ENCODE results near the gene ADAMTS2. TPM values are rescaled to one million over a fixed set of nuclear protein-coding genes. Genes with fewer than 3 reads are reported as not detected.

The ADAMTS2 gene
- total RNA-seq, 6 experiments from 2014 or later, result 31.5 to 38.4 (median 34.1) TPM

GRCh38 chr5:179339996-179340395 is 5.3 kb downstream of the ADAMTS2 start:
- peaks cover 3% of the 10 kb centered on the region for H3K27me3 Mint-ChIP-seq (ENCODE audit: insufficient read depth)
- H3K9me3 Mint-ChIP-seq, result no peaks in the 10 kb centered on the region
- DNase-seq, result no peak
- no peak overlapping the region for H3K27ac Mint-ChIP-seq
- H3K36me3 Mint-ChIP-seq (ENCODE audit: low read depth), result peaks cover 7% of the 10 kb centered on the region; the same call in 1 of the 2 replicates
- H3K4me1 Mint-ChIP-seq (ENCODE audit: low read depth), result peaks cover 25% of the 10 kb centered on the region
- no peak for TF ChIP-seq CTCF (IDR thresholded peaks at IDR 0.05)
- no peak overlapping the region for H3K4me3 Mint-ChIP-seq

GRCh38 chr5:179339081-179339480 is 6.2 kb downstream of the ADAMTS2 start:
- no peak for DNase-seq
- H3K4me1 Mint-ChIP-seq (ENCODE audit: low read depth), result peaks cover 25% of the 10 kb centered on the region
- H3K27ac Mint-ChIP-seq, result no peak overlapping the region
- H3K9me3 Mint-ChIP-seq, result no peaks in the 10 kb centered on the region
- H3K27me3 Mint-ChIP-seq (ENCODE audit: insufficient read depth), result peaks cover 3% of the 10 kb centered on the region
- H3K36me3 Mint-ChIP-seq (ENCODE audit: low read depth), result peaks cover 7% of the 10 kb centered on the region; the same call in 1 of the 2 replicates
- no peak for TF ChIP-seq CTCF (IDR thresholded peaks at IDR 0.05)
- H3K4me3 Mint-ChIP-seq, result no peak overlapping the region

GRCh38 chr5:179337796-179338676 is 7.2 kb downstream of the ADAMTS2 start:
- no peak for DNase-seq
- Mint-ChIP-seq H3K27me3 (ENCODE audit: insufficient read depth) (peaks cover 3% of the 10 kb centered on the region), H3K9me3 (no peaks in the 10 kb centered on the region), H3K36me3 (ENCODE audit: low read depth) (peaks cover 3% of the 10 kb centered on the region; the same call in 1 of the 2 replicates), H3K27ac (no peak overlapping the region), H3K4me1 (ENCODE audit: low read depth) (peaks cover 19% of the 10 kb centered on the region), H3K4me3 (no peak overlapping the region)
- TF ChIP-seq CTCF (IDR thresholded peaks at IDR 0.05), result no peak

- no peak overlapping the region for H3K27ac Mint-ChIP-seq
- H3K27me3 Mint-ChIP-seq (ENCODE audit: insufficient read depth), result peaks cover 3% of the 10 kb centered on the region
- H3K9me3 Mint-ChIP-seq, result no peaks in the 10 kb centered on the region
- peaks cover 12% of the 10 kb centered on the region for H3K4me1 Mint-ChIP-seq (ENCODE audit: low read depth)
- no peak for TF ChIP-seq CTCF (IDR thresholded peaks at IDR 0.05)
- DNase-seq, result no peak
- no peak overlapping the region for H3K4me3 Mint-ChIP-seq
- no peaks in the 10 kb centered on the region for H3K36me3 Mint-ChIP-seq (ENCODE audit: low read depth)
Measured at GRCh38 chr5:179336871-179337795, 8.1 kb downstream of the ADAMTS2 start.

- Mint-ChIP-seq H3K27me3 (ENCODE audit: insufficient read depth) (peaks cover 3% of the 10 kb centered on the region), H3K27ac (no peak overlapping the region), H3K4me1 (ENCODE audit: low read depth) (peaks cover 11% of the 10 kb centered on the region), H3K9me3 (no peaks in the 10 kb centered on the region), H3K36me3 (ENCODE audit: low read depth) (no peaks in the 10 kb centered on the region), H3K4me3 (no peak overlapping the region)
- no peak for DNase-seq
- TF ChIP-seq CTCF (IDR thresholded peaks at IDR 0.05), result no peak
Measured at GRCh38 chr5:179336126-179336870, 9.0 kb downstream of the ADAMTS2 start.
